ENCODE results near the gene ETV4.
"Not testable (repeated sequence)": the region's sequence is repeated elsewhere in the genome, so short reads cannot be mapped to it uniquely, and the experiment has no call there.

Gene ETV4

GRCh38 chr17:43543300-43543699 is 2.8 kb downstream of the ETV4 start:
- DNase-seq = no peak

- no peak for DNase-seq
Observed at GRCh38 chr17:43542859-43543258, 3.3 kb downstream of the ETV4 start.

GRCh38 chr17:43540821-43541674 is 5.1 kb downstream of the ETV4 start:
- DNase-seq = no peak

- no peak for DNase-seq
Observed at GRCh38 chr17:43536236-43536992, 9.7 kb downstream of the ETV4 start.

- DNase-seq = no peak
Observed at GRCh38 chr17:43534909-43535308, 11.2 kb downstream of the ETV4 start.

GRCh38 chr17:43533699-43534098 is 12.4 kb downstream of the ETV4 start:
- no peak for DNase-seq

- DNase-seq = no peak
Observed at GRCh38 chr17:43532581-43532980, 13.6 kb downstream of the ETV4 start.

GRCh38 chr17:43531955-43532354 is 14.2 kb downstream of the ETV4 start:
- DNase-seq = no peak

GRCh38 chr17:43531082-43531378 is 15.1 kb downstream of the ETV4 start:
- DNase-seq = no peak

- no peak for DNase-seq
Observed at GRCh38 chr17:43530288-43531081, 15.7 kb downstream of the ETV4 start.

GRCh38 chr17:43529947-43530287 is 16.2 kb downstream of the ETV4 start:
- DNase-seq = no peak

- DNase-seq = no peak
Observed at GRCh38 chr17:43528988-43529814, 16.9 kb downstream of the ETV4 start.

- DNase-seq = no peak
Observed at GRCh38 chr17:43528319-43528987, 17.7 kb downstream of the ETV4 start.

GRCh38 chr17:43526886-43527648 is 19.1 kb downstream of the ETV4 start:
- DNase-seq = no peak

- no peak for DNase-seq
Observed at GRCh38 chr17:43524945-43525575, 21.1 kb downstream of the ETV4 start.

GRCh38 chr17:43521389-43521788 is 24.8 kb downstream of the ETV4 start:
- DNase-seq = no peak

- DNase-seq = no peak
Observed at GRCh38 chr17:43517615-43518386, 28.3 kb downstream of the ETV4 start.

- DNase-seq = no peak
Observed at GRCh38 chr17:43517161-43517560, 29.0 kb downstream of the ETV4 start.

- no peak for DNase-seq
Observed at GRCh38 chr17:43515656-43516055, 30.5 kb downstream of the ETV4 start.

GRCh38 chr17:43511199-43511598 is 34.9 kb downstream of the ETV4 start:
- DNase-seq = not testable (repeated sequence)
